Endometrial microvascular endothelial cells (primary cell): Measurements from ENCODE around the gene RAB43. TPM values are rescaled to one million over a fixed set of nuclear protein-coding genes. Genes with fewer than 3 reads are reported as not detected.

Experiments used
- in situ Hi-C: cut with HindIII; loops from 2 replicates; pipeline ENCODE4 v1.10.0; 2017; ENCODE audit warnings: low sequenced_read_pairs, low pct_unique_long_range_greater_than_20kb; ENCODE audit errors: inconsistent ontology term
- total RNA-seq: library from RNA; depleted of rRNA; stranded (reverse); fragments of >200 nt; gene quantifications from one replicate; pipeline ENCODE4 v1.2.3, GENCODE V29; 2015; ENCODE audit errors: inconsistent ontology term

The RAB43 gene
- total RNA-seq, 1 donor from 2014 or later = 32.4 TPM

DNA sequence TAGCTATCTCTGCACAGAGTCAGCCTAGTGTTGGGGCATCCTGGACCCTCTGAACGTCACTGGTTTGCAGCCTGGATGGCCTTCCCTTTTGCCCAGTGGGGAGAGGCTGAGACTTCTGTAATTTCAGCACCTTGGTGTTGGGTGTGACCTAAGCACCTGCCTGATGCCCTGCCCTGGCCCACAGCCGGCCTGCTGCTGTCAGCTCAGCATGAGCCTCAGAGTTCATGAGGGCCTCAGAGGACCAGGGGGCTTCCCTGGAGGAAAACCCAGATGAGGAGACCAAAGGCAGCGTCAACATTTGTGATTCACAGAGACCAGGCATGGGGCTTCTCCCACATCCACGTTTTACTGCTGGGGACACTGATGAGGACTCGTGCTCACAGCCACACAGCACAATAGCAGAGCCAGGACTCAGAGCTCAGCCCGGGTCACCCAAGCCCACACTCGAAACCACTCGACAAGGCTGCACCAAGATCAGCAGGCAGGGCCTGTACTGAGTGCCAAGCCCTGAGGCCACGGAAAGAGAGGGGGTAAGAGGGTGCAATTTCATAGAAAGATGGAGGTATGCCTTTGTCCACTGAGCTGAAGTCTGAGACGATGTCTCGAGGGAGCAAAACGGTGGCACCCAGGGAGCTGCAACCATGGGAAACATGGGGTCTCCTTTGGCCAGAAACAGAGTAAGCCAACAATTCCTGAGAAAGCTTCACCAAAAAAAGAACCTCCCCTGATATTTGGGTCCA lies 70.9 kb downstream of the RAB43 start:
- in situ Hi-C loops = no loop called here

GRCh38 chr3:129047553-129047839 lies 74.1 kb downstream of the RAB43 start:
- in situ Hi-C loops = no loop called here

DNA sequence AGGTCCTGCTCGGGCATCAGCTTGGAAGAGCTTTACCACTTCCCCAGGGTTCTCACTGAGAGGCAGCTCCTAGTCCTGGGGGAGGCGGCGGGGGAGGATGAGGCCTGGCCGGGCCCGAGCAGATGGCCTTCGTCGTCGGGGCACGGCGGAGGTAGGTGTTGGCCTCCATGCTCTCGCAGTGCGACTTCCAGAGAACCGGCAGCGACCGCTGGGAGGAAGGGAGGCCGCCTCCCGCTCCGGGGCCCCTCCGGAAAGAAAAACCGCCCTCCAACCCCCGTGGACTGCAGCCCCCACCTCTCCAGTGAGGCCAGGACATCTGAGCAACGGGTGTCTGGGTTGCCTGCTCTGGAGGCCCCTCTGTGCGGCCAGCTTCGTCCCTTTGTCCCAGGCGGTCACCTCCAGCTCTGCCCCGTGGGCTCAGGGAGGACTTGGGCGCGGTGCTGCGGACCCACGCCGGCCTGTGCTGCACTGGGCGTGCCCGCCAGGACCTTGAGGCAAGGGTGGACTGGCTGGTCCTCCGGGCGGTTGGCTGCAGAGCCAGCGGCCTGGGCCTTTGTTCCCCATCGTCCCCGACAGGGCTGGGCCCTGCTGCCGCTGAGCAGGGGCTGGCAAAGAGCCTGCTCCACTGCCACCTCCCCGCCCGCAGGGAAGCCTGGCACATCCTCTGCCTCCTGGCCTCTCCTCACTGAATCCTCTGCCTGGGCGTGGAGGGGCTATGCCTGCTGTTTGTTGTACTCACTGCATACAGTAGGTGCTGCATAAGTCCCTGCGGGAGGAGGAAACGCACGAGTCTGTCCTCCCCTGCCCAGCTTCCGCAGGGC lies 74.7 kb downstream of the RAB43 start:
- in situ Hi-C loops = no loop called here

DNA sequence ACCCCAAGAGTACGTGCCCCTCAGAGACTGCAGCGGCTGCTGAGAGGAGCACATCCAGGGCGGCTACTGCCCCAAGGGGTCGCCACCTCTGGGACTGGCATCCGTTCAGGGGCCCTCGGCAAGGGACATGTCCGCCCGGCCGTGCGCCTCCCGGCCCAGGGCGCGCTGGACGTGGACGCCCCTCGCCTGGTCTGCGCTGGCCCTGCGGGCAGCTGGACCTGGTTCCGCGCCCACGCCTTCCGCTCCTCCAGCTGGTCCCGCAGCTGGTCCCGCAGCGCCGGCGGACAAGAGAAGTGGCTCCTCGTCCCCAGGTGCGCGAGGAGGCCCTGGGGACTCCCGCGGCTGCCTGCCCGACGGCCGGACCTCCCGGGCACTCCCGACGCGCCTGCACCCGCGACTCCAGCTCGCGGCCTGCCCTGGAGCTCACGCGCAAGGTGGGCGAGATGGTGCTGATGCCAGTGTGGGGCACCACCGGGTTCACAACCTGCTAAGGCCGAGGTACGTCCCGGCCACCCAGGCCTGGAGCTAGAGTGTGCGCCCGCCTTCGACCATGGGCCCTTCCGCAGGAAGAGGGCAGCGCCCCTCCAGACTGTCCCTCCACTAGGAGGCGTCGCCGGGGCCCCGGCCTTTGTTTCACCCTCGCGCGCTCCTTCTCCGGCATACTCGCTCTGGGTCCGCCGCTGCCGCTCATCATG lies 75.4 kb downstream of the RAB43 start:
- in situ Hi-C loops = no loop called here

- in situ Hi-C loops = no loop called here
These were observed 75.9 kb downstream of the RAB43 start for GRCh38 chr3:129045675-129046036.

- in situ Hi-C loops = no loop called here
These were observed 80.9 kb downstream of the RAB43 start for GRCh38 chr3:129040579-129041300.

DNA sequence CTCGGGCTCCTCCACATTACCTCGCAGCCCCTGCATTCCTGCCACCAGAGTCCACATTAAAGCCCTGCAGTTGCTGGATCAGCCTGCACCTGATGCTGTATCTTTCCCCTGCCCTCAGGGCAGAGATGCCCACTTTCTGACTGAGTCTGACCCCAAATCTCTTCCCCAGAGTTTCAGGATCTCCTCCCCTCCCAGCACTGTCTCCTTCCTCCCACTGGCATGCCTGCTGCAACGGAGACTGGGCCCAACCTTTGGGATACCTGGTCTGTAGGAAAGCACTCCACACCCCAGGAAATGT lies 81.6 kb downstream of the RAB43 start:
- in situ Hi-C loops = no loop called here

- in situ Hi-C loops = no loop called here
These were observed 82.1 kb downstream of the RAB43 start for GRCh38 chr3:129039271-129040038.

GRCh38 chr3:129038121-129038855 lies 83.3 kb downstream of the RAB43 start:
- in situ Hi-C loops = no loop called here

Other genes starting within 250 kb of the RAB43 start
- 60.9 TPM for gene ACAD9, start 242.2 kb downstream of the RAB43 start, total RNA-seq
- not detected for gene CFAP92, start 127.7 kb downstream of the RAB43 start, total RNA-seq
- gene EFCC1, start 120.5 kb downstream of the RAB43 start, total RNA-seq = not detected
- not detected for gene GP9, start 61.0 kb downstream of the RAB43 start, total RNA-seq
- 24.8 TPM for gene ISY1, start 39.3 kb upstream of the RAB43 start, total RNA-seq
- 318 TPM for gene CNBP, start 62.1 kb upstream of the RAB43 start, total RNA-seq
- gene COPG1, start 127.8 kb upstream of the RAB43 start, total RNA-seq = 156 TPM
- gene HMCES, start 157.1 kb upstream of the RAB43 start, total RNA-seq = 25.3 TPM